NCI-H345 treated with DMSO at 0.1 percent for 48 hours (cell line): ENCODE measurements around the gene VIT.
"Not testable (repeated sequence)": the region's sequence is repeated elsewhere in the genome, so short reads cannot be mapped to it uniquely, and the experiment has no call there.

Experiments used
- DNase-seq: peaks from one replicate; lab custom pipeline; 2025; ENCODE audit not compliant: unreplicated experiment; lab: John Stamatoyannopoulos, UW

VIT gene

DNA sequence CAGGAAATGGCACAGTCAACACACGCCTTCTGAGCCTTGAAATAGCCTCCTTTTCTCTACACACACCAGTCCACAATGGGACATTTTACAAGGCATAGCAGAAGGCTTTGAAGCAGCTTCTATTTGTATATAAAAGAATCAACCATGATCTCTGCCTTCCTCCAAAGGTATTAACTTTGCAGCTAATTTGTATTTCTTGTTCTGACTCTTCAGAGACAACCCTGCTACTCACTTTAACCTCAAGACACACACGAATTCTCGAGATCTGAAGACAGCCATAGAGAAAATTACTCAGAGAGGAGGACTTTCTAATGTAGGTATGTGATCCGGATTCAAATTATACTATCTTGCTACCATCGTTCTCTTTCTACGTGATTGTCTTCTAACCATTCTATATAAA, 104.6 kb downstream of the VIT start:
- DNase-seq = no peak

DNA sequence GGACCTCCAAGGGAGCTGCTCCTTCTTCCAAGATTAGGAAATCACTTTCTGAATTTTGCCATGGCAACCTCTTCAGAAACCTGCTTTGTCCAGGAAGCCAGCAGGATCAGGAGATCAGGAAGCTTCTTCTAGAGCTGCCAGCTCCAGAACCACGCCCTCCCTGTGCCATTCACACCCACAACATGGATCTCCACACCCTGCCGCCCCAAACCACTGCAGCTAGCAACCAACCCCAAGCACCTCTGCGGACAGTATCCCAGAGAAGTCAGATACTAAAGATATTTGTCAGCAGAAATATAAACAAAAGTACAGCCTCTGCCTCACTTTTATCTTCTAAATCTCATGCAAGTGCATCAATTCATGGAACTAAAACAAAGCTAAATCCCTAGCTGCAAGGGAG, 106.4 kb downstream of the VIT start:
- no peak for DNase-seq

DNA sequence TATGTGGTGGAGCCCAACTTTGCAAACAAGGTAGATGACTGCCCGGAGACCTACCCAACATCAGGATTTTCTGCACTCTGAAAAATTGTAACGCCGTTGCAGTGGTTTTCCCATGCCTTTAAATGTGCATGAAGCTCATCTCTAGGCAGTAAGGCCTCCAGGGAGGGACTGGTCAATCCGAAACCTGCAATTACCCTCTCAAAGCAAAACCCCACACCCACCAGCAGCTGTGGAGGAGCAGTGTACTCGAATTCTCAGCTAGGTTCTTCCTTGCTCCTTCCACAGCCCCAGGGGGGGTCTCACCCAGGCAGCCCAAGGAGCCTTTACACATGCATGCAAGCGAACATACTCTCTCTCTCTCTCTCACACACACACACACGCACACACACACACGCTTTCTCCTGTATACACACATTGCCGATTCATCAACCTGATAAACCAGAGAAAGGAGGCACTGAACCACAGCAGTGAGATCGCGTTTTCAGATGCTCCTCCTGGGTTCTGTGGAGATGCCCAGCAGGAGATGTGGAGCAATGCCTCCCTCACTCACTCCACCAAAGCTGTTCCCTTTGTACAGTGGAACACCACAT, 109.2 kb downstream of the VIT start:
- DNase-seq = no peak

DNA sequence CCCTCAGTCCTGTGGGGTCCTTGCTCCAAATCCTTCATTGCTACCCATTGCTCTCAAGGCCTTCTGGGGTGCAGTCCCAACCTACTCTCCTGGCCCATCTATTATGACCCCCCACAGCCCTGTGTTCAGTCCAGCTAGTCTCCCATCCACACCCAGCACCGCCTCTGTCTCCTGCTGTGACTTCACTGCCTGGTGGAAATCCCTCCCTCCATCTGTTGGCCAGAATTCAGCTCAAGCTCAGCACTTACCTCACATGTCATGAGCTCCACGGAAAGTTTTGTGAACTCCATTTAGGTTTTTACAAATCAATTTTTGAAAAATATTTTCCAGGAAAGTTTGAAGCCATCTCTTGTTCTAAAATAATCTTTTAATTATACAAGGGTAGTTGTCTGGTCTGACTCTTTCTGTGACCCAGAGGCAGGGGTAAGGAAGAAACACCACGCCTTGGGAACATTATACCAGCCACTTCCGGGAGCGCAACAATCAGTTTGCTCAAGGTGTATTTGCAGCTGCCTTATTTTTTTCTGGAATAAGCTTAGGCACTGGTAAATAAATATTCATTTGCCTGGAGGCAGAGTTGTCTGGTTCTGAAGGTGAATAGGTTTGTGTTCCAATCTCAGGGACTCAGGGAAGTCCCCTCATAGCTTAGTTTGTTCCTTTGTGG, 110.8 kb downstream of the VIT start:
- no peak for DNase-seq

DNA sequence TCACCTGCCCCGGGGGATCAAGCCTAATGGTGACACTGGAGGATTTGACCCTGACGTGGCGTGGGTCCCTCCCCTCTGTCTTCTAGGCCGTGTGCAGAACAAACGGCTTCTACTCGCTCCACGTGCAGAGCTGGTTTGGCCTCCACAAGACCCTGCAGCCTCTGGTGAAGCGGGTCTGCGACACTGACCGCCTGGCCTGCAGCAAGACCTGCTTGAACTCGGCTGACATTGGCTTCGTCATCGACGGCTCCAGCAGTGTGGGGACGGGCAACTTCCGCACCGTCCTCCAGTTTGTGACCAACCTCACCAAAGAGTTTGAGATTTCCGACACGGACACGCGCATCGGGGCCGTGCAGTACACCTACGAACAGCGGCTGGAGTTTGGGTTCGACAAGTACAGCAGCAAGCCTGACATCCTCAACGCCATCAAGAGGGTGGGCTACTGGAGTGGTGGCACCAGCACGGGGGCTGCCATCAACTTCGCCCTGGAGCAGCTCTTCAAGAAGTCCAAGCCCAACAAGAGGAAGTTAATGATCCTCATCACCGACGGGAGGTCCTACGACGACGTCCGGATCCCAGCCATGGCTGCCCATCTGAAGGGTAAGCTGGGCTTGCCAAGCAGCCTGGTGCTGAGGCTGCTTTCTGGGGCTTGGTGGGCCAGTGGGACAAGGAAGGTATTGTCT, 112.0 kb downstream of the VIT start:
- DNase-seq = no peak

DNA sequence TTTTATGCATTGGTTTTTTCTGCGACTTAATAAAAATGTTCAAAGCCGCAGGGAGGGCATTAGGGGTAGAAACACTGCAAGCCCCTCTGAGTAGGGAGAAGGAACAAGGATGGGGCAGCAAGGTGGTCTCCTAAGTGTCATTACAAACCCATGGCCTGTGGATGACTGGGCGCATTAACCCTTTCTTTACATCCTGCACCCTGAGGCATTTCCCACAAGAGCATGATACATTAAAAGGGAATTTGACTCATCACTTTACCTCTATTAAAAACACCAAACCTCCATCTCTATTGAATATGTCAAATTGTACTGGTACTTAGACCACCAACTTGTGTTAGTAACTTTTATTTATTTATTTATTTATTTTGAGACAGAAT, 112.5 kb downstream of the VIT start:
- no peak for DNase-seq

DNA sequence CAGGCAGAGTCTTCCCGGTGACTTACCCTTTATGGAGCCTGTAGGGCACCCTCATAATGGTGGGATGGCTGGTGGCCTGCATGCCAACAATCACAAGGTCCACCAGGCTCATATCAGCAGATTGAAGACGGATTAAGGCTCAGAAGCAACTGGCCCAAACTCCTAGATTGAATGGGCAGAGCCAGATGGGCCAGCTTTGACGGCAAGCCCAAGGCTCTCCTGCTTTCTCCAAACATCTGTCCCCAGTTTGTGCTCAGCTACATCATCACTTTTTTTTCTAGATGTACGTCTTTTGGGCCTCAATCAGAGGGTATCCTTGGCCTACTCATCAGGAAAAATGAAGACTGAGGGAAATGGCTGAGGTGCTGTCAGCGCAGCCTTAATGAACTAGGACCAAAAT, 114.6 kb downstream of the VIT start:
- no peak for DNase-seq

DNA sequence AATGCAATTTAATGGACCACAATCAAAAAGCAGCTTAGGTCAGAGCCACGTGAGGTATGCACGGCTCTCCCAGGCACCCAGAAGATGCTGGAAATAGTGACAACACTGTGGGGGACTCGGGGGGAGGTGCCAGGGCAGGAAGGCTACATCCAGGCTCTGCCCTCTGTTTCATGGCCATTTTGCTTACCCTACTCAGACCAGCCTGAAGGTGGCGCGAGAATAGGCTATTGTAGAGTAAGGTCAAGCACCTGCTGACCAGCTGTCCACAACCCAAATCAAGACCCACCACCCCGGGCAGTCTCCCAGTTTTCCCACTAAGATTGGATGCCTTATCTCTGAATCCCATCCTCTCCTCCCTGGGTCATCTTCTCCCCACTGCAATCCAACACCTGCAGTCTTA, 115.7 kb downstream of the VIT start:
- DNase-seq = no peak

DNA sequence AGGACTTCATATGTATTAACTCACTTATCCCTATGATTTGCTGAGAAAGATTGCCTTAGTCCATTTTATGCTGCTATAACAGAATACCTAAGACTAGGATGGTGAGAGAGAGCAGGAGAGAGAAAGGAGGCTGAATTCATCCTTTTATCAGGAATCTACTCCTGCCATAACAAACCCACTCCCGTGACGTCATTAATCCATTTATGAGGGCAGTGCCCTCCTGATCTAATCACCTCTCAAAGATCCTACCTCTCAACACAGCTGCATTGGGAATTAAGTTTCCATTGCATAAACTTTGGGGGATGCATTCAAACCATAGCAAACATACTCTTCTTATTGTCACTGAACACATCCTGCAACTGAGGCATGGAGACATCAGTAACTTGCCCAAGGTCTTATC, 122.0 kb downstream of the VIT start:
- no peak for DNase-seq

DNA sequence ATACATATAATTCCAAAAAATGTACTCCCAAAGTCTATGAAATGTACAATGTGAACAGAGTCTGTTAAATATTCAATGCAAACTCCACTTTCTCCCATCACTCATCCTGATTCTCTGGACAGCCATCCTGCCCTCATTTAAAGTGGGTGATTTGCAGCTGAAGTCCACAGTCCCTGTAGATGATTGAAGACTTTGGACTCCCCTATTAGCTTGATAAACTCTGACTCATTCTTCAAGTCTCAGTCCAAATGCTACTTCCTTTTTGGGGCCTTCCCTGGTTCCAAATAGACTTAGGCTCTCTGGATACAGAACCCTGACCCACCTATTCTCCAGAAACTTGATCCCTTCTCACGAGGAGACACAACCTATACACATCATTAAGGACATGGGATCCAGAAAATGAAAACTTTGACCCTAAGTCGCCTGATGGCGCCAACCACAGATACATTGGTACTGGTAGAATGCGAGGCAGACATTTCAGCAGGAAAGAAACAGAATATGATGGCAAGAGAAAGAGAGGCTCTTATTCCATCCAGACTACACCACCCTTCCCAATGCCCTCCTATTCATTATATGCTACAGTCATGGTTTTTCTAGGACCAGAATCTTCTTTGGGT, 122.7 kb downstream of the VIT start:
- DNase-seq = no peak

DNA sequence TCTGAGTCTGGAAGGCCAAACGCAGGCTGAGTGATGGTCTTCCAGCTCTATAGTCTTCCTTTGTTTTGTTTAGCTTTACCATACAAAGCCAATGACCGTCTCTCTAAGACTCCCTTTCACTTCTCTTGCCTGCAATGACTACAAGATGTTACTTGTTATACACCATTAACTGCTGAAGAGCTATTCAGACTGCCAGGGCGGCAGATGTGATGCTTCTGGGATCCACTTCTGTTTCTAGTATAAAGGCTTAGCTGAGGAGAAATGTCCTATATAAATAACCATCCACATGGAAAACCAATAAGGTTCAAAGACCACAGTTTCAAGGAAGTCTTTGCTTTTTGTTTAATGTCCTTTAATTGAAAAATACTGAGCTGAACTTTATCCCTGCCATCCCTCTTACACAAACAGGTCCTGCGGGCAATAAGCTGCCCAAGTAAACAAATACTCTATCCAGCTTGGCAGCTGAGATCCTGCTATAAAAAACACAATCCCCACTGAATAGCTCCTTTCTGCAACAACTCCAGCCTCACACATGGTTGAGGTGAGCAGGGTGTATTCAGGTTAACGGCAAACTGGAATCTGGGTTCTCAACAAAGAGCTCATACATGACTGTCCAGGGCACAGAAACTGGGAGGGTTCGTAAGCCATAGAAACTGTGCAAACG, 124.6 kb downstream of the VIT start:
- DNase-seq = peak; percentile 98

DNA sequence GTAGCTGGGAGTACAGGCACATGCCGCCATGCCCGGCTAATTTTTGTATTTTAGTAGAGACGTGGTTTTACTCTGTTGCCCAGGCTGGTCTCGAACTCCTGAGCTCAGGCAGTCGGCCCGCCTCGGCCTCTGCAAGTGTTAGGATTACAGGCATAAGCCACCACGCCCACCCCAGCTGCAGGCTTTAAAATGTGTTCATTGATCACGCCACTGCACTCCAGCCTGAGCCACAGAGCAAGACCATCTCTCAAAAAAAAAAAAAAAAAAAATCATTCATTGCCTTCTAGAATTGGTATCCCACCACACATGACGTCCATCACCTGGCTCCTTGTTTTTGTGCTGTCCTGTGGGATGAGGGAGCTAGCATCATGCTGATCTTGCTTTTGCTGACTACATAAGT, 127.4 kb downstream of the VIT start:
- no peak for DNase-seq

DNA sequence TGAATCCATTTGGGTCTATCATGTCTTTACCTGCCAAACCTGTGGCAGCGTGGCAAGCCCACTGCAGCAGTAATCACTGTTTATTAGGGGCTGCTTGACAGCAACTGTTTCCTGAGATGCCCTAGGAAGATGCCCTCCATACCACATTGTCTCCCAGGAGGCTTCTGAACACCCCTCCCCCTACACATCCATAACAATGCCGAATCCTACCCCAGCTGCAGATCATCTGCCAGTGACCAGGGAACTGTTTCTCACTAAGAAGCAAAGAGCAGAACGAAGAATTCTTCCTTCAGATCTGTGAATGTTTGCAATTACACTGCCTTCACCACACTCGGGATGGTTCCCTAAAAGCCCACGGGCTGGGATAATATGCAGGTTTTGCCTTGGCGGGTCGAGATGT, 127.8 kb downstream of the VIT start:
- no peak for DNase-seq

DNA sequence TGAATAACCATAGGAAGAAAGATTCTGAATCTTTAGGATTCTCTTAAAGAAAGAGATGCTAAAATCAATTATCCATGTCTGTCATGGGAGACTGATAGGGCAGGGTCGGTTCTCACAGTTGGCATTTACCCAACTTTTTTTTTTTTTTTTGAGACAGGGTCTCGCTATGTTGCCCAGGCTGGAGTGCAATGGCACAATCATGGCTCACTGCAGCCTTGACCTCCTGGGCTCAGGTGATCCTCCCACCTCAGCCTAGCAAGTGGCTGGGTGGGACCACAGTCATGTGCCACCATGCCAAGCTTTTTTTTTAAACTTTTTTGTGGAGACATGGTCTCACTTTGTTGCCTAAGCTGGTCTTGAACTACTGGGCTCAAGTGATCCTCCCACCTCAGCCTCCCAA, 128.2 kb downstream of the VIT start:
- DNase-seq = not testable (repeated sequence)

DNA sequence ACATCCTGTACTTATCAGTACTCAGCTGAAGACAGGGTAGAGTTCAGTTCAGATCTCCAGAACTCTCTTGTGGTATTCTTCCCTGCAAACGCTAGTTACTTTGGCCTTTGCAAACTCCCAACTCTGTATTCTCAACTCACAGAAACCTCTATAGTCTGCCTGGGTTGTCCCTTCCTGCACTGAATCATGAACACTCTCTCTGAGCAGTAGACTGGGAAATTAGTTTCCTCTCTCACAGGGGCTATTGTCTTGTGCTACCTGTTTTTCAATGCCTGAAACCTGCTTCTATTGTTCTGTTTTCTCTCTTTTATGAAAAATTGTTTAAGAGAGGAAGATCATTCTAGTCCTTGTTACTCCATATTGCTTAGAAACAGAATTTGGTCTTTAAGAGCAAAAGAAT, 134.7 kb downstream of the VIT start:
- DNase-seq = no peak

DNA sequence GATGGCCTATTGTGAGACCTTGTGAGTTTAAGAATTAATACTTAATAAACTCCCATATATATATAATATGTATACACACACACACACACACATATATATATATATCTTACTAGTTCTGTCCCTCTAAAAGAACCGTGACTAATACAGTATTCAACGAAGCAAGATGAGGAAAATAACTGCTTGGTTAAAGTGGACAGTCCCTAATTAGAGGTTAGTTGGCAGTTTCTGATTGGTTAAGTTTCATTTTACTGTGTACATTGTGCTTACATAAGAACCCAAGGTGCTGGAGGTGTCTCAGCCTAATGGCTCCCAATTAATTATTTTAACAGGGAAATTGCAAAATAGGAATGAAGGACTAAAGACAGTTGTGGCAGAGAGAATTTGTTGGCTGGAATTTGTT, 137.7 kb downstream of the VIT start:
- DNase-seq = no peak

DNA sequence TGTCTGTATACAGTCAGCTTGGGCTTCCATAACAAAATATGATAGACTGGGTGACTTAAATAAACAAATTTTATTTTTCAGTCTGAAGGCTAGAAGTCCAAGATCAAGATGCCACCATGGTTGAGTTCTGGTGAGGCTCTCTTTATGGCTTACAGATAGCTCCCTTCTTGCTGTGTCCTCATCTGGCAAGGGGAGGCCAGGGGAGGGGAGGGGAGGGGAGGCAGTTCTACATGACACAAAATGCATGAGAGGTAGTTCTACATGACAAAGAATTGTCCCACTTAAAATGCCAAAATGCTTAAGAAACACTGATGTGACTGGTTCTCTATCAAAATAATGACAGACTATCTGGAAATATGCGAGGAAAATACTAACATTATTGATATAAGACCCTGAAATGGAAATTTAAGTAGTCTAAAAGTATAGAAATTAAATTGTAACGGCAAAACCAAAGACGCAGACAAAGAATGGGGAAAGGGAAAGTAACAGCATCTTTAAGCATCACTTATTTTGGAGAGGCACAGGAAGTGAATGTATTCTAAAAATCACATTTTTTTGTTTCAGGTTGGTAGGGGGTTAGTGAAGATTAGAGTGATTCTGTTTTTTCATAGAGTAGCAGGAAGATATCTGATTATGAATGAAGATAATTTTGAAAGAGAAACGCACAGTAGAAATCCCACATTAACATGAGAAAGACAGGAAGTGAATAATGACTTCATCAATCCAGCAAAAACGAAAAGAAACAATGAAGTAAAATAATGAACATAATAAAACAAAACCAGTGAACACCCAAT, 138.4 kb downstream of the VIT start:
- DNase-seq = no peak

DNA sequence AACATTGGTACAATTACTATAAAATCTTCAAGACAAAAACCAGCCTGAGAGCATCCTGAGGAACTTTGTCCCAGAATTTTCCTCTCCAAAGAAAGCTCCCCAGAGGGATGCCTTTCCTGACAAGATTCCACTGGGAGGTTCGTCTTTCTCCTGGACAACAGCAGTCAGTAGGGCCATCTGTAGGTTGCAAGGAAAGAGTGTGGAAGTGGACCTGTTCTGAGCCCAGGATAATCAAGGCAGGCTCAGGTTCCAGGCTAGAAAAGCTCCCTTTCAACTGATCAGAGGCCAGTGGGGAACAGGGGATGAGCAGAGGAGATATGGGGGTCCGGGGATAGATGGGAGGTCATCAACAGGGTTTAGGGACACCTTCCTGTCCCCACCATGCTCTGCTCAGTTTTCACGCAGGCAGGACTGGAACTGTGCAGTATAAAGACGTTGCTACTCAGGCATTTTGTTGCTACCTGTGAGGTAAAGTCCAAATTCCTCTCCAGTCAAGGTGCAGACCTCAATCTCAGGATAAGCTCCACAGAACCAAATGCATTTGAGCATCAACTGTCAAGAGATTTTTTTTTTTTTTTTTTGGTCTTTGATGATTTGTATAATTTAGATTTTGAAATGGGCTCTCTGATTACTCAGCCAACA, 143.6 kb downstream of the VIT start:
- no peak for DNase-seq

DNA sequence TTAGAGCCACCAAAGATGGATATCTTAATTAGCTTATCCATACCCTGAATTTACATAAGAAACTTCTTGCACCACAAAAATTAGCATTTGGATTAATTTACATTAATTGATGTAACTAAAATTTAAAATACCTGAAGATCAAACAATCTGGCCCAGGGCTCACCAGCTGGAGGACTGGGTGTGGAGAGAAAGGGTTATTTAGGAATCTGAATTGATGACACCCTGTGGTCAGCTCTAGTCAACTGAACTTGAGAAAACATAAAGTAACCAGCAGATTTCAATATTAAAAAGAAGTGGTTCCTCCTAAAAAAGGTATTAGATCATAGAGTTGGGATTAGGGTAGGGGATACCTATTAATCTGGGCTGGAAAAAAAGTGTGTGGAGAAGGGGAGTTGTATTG, 147.3 kb downstream of the VIT start:
- no peak for DNase-seq

DNA sequence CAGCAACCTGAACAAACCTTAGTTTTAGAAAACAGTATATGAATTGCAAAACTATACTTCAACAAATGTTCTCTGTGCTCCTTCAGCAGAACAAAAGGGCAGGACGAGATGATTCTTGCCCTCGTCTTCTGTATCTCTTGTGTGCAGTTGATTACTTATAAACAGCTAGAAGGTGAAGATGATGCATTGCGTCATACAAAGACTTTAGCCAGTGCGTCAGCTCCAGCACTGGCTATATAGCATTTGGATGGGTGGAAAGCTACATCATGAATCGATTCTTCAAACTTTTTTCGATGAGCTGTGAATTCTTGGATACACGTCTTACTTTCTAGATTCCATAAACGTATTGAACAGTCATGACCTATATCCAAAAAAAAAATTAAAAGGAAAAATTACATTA, 152.8 kb downstream of the VIT start:
- DNase-seq = no peak

DNA sequence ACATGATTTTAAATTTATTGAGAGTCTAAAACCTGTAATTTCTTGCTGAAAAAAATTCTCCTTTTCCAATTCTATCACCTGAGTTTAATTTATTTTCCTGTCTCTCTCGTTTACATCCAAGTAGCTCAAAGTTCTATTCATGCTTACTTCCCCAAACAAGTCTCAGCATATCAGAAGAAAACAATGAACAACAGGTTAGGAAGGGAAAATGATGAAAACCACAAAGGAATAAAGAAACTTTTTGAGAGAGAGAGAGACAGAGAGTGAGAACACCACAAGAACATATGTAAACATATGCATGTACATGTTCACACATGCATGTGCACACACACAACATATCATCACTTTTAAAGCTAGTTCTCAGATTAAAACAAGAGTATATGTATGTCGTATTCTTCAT, 157.7 kb downstream of the VIT start:
- no peak for DNase-seq
